ENCODE results near the gene UBE2Q1.

DNA sequence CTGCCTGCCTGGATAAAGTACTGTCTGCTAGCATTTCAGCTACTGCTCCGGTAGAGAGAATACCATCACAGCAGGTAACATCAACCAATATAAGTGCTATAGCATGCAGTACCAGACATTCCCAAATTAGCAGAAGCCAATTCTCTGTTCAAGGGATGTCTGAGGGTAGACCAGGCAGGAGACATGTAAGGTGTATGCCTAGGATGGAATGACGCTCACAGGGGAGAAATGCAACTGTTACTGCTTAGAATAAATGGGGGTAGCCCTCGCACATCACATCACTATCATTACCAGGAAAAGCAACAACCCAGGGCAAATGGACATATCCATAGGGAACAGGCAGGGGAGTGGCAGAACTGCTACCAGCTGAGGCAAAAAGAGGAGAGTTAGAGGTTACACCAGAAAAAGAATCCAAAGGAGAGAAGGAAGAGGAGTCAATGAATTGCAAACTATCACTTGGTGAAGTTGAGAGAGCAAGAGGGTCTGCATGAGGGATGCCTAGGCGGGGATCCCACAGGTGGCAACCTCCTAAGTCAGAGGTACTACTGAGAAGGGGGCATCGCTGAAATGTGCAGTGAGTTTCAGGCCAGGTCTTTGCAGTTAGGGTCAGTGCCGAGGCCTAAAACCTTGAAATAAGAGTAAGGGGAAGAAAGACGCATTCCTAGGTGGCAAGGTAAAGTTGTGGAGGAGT lies 1.1 kb downstream of the UBE2Q1 start:
- TF ChIP-seq, protein P1, sequence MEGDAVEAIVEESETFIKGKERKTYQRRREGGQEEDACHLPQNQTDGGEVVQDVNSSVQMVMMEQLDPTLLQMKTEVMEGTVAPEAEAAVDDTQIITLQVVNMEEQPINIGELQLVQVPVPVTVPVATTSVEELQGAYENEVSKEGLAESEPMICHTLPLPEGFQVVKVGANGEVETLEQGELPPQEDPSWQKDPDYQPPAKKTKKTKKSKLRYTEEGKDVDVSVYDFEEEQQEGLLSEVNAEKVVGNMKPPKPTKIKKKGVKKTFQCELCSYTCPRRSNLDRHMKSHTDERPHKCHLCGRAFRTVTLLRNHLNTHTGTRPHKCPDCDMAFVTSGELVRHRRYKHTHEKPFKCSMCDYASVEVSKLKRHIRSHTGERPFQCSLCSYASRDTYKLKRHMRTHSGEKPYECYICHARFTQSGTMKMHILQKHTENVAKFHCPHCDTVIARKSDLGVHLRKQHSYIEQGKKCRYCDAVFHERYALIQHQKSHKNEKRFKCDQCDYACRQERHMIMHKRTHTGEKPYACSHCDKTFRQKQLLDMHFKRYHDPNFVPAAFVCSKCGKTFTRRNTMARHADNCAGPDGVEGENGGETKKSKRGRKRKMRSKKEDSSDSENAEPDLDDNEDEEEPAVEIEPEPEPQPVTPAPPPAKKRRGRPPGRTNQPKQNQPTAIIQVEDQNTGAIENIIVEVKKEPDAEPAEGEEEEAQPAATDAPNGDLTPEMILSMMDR (IDR thresholded peaks at IDR 0.05): no peak
- TF ChIP-seq EP300 (IDR thresholded peaks at IDR 0.05) (no peak), POLR2A (IDR thresholded peaks at IDR 0.05) (no peak), POLR2AphosphoS5 (IDR thresholded peaks at IDR 0.05) (no peak)
